HG03095 (cell line): ENCODE measurements around the gene MAP1LC3B2.

Experiments
- ATAC-seq: cut with Tn5 transposase; IDR thresholded peaks from one replicate; pipeline ENCODE4 v1.9.1; 2021; ENCODE audit warnings: moderate library complexity; ENCODE audit not compliant: unreplicated experiment

Gene MAP1LC3B2

DNA sequence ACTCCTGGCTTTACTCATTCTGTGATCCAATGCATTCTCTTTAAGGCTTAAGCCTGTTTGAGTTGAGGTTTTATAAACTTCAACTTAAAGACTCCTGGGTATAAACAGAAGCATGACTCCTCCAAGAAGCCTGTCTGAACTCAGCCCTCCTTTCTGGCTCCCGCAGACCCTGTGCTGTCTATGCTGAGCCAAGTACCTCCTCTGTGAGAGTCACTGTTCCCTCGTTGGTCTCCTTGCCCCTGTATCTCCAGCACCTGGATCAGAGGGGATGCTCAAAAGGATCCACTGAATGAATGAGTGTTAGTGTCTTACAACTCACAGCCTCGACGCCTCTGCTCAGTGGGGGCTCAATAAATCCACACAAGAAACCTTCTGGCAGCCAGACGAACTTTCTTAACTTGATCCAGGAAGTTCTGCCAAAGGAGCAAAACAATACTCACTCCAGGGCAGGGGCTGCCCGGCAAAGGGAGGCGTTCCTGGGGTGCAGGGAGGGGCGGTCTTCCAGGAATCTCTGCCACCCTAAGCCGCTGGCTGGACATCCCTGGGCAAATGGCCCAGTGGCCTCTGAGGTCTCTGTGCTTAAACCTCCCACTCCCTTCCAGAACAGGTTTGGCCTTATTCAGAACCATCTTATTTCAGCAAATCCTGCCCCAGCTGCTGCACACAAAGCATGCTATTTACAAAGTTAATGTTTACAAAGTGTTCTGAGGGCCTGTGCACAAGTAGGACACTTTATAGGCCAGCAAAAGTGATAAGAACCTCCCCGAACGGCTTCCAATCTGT lies 32.9 kb downstream of the MAP1LC3B2 start:
- no peak for ATAC-seq

DNA sequence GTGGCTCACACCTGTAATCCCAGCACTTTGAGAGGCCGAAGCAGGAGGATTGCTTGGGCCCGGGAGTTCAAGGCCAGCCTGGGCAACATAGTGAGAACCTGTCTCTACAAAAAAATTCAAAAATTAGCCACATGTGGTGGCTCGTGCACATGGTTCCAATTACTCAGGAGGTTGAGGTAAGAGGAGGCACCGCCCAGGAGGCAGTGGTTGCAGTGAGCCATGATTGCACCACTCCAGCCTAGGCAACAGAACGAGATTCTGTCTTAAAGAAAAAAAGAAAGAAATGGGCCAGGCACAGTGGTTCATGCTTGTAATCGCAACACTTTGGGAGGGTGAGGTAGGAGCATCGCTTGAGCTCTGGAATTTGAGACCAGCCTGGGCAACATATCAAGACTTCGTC lies 33.5 kb downstream of the MAP1LC3B2 start:
- ATAC-seq = no peak

DNA sequence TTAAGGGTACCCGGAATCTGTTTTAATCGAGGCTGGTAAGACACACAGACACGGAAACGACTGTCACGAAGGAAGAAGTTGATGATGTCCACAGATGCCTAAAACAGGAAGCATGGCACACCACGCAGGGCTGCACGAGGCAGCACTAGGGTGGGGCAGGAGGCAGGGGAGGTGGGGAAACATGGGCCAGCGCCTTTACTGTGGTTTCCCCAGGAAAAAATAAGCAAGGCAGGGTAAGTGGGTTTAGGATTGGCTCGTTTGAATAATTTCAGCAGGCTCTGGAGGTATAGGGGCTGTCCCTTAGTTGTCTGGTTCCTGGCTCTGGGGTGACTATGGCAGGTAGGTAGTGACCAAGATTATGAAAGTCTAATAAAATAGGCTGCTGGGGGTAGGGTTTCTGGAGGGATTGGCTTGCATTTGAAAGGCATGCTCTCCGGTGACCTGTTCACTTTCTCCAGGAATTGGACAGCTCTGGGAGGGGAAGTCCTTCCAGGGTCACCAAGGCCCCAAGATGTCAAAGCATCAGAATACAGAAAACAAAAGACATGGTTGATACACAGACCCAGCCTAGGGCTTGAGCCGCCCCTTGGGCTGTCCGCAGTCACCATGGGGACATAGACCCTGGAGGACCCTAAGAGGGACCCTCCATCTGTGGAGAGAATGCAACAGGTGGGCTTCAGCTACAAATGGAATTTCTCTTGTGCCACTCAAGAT lies 35.3 kb downstream of the MAP1LC3B2 start:
- ATAC-seq = no peak

DNA sequence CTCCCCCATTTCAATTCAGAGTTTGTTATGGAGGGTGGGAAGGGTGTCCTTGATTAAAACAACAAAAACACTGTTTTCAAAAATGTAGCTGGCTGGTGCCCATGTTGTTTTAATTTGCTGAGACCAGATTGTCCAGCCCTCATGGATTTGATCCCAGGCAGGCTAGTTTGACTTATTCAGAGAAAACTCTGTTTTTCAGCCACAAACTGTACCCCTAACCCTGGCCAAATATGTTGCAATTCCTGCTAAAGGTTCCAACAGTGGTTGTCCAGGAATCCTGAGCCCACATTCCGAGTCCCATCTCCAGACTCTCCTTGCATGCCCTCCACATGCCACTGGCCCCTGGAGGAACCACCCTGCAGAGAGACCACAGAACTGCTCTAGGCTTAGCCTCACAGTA lies 36.0 kb downstream of the MAP1LC3B2 start:
- no peak for ATAC-seq

DNA sequence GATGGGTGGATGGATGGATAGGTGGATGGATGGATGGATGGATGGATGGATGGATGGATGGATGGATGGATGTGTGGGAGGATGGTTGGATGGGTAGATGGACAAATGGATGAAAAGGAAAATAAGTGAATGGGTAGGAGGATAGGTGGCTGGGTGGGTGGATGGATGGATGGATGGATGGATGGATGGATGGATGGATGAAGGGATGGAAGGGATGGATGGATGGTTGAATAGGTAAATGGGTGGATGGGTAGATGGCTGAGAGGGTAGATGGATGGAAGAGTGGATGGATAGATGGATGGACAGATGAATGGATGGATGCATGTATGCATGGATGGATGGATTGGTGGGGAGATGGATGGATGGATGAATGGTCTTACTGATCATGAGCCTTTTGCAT lies 36.5 kb downstream of the MAP1LC3B2 start:
- ATAC-seq = no peak

DNA sequence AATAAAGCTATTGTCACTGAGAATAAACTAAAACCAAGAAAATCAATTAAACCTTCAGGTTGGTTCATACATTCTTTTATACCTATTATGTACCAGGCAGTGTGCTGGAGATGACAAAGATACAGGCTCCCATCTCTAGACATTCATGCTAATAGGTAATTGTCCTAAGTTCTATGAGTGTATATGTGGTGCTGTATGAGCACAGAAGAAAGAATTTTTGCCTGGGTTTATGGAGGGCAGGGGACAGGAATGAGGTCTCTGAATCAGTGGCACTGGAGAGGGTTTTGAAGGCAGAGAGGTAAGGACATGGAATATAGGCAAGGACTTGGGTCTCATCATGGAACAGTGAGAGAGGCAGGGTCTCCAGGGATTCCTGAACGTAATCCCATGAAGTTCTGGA lies 38.7 kb downstream of the MAP1LC3B2 start:
- no peak for ATAC-seq

DNA sequence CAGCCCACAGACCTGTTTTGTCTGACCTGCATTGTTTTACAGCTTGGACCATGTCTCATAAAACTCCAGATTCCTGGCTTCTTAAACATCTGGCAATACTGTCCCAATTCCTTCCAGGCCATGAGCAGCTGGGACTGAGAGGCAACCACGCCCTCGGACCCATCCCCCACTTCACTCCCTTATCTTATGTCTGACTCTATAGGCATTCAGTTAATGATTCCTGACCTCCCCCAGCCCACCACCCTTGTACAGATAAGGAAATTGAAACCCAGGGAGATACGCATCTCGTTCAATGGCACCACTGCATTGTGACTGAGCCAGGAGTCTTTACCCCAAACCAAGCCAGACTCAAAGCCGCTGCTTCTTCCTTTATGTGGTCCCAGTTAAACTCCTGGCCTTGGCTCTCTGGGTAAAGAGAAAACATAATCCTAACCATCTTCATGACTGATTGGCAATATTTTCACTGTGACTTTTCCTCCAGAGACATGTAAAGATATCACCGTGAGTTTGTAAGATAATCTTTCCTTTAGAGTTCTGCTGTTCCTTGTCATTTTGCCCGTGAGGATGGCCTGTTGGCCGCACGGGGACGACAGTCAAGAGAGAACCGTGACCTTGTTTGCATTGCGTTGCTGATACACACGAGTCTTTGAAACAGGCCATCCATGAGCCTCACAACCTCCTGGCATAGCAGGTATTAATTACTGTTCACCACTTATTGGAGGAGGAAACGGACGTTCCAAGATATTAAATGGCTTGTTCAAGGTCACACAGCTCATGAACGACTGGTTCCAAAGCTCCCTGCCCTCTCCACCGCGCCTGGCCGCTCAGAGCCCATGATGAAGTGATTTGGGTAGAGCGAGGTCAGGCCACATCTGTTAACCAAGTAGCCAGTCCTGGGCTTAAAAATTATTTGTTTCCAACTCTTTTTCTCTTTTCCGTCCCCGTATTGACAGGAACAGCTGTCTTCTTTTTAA lies 39.4 kb downstream of the MAP1LC3B2 start:
- ATAC-seq = no peak

DNA sequence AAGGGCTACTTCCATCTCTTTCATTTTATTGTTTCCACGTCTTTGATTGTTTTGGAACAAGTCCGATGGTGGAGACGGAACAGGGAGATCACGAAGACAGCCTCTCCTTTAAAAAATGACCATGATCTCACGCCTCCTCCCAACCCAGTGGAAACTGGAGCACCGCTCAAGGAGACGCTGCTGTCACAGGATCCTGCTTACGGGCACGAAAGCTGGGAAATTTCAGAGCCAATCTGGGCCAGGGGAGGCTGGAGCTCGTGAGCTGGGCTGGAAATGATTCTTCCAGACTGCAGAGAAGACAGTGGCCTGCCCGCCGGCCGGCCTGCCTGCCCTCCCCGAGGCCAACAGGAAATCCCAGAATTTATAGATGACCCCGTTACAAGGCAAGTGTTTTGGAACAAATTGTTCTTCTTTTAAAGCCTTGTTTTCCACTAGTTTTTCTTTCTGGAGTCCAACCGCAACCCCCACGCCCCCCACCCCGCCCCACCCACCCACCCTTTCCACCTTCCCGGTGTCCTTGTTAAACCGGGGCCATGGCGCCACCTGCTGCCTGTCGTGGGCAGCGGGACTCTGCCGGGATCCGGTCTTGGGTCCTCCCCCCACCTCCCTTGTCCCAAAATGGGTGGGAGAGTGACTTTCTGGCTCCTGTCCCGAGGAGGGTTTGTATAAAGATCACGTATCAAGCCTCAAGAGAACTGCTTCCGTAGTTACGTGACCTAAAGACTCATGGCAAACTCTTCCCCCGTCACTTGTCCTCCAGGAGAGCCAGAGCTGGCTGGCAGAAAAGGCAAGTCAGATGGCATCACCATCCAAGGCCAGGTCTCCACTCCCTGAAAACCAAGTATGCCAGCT lies 40.3 kb downstream of the MAP1LC3B2 start:
- no peak for ATAC-seq

DNA sequence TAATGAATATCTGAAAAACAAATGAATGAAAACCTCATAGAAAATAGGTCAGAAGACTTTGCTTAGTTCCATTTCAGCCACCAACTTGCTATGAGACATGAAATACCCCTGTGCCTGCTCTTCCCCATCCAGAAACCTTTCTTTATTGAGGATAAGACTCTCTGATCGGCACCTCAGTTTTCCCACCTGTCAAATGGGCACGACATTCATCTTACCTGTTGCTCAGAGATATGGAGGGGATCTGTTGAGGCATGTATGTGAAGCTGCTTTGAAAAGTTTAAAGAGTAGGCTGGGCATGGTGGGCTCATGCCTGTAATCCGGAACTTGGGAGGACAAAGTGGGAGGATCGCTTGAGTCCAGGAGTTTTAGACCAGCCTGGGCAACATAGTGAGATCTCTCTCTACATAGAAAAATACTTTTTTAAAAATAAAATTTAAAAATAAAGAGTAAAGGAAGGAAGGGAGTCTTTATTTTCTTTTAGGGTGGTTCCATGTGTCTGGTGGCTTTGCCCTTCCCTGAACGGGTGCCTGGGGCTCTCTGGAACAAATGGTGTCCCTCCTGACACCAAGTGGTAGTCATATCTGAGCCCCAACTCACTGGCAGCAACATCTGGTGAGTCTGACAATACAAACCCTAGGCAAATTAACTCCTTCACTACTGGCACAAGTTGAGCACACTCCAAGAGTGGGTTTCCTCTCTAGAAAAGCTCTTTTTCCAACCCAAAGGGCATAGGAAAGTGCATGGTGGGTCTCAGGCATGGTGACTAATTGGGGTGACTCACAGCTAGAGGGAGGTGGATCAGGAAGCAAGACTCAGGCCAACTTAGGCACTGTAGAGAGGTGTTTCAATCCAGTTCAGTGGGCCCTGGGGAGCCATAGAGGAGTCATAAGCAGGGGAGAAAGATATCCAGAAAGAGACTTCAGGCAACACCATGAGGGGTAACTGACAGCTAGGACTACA lies 42.1 kb downstream of the MAP1LC3B2 start:
- ATAC-seq = no peak

DNA sequence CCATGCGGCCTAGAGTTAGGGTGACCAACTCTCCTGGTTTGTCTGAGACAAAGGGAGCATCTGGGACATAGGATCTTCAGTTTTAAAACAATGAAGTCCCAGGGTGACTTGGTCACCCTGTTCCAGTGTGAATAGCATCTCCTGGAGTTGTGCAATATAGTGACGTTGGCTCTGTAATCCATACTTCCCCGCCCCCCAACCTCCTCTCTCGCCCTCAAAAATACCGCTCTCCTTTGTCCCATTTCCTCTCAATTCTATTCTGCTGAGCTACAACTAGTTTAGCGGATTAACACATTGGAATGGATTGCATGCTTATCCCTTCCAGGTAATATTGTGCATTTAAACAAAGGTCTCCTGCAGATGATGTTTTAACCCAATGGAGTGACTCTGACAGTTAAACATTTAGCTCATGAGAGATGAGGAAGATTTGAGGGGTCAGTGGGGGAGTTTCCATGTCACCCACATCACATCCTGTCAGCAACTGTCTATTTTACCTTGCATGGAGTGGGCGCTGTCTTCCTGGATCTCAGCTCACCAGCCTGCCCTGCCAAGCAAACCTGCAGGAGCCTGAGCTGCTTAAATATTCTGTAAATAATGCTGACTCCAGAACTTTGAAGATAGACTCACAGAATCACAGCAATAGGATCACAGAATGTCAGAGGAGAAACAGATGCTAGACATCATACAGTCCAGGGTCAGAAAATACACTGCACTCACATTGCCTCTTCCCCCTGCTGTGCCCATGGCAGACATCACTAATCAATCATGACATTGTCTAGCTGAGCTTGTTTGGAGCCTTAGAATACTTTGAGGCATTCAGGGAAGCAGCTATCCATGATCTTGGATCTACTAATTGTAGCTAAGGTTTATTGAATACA lies 43.0 kb downstream of the MAP1LC3B2 start:
- no peak for ATAC-seq

DNA sequence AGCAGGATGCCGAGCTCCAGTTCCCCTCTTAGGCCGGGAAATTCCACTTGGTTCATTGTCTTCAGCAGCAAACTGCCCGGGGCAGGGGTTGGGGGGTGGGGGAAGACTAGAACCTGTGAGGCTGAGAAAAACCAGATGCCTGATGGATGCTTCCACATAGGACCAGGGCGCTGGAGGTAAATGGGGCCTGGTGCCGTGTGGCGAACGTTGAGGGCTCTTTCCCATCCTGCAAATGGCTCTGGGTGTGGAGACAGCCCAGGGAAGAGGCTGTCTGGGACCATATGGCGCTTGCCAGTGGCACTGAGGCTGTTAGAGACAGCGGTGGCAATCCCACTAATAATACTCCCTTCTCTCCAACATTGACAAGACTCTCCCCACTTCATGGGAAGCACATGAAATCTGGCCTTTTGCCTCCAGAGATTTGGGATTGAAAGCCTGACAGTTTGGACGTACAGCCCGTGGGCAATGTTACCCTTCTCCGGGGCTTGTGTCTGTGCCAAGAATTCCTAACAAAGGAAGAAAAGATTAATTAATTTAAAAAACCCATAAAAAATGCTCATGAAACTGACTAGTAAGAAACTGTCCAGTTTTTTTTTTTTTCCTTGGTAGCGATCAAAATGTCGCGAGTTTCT lies 44.5 kb downstream of the MAP1LC3B2 start:
- ATAC-seq = no peak

DNA sequence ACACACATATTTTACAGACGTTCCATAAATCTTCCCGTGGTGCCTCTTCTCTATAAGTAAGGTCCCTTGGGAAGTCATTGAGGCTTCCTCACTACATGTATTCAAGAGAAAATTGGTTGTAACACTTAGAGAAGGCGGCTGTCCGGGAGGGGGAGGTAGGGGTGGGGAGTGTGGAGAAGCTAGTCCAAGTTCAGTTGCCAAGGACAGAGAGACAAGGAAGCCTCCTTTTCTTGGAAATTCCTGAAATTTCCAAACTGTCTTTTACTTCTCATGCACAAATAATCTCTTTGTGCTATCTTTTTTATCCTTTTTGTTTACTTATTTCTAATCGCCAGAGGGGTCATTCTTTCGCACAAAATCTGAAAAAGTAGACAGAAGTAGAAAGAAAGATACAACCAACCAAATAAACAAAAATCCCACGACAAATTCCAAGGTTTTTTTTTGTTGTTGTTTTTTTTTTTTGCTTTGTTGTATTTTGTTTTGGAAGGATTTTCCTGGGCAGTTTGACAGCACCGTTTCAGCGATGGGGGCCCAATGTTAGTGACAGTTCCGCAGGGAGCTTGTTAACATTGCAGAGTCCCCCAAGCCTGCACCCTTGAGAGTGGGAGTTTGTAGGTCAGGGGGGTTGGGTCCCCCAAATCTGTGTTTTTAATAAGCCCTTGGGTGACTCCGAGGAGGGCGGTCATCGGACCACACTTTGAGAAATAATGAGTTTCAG lies 45.2 kb downstream of the MAP1LC3B2 start:
- ATAC-seq = no peak

DNA sequence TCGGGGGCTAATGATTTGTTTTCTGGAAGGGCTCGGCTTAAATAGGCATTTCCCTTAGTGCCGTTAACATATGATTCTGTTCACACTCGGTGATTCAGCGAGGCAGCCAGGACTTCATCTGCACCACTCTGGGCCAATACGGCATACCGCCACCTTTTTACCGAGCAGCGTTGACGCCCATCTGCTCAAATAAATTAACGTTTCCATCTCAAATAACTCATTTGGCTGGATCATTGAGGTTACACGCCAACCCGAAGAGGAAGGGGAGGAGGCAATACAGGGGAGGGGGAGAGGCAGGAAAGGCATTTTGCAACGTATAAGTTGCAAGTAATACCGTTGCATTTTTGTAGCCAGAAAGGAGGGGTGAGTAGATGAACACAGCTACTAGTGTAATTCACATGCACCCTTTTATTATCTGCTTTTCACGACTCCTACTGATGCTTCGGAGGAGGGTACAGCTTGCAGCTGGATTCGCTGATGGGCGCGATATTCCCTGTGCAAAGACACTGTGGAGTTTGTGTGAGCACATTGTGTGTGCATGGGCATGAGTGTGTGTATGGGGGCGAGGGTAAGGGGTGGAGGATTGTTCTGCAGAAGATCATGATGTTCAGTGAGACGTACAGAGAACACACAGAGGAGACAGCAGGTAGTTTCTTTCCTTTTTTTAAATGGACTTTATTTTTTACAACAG lies 45.9 kb downstream of the MAP1LC3B2 start:
- ATAC-seq = no peak

DNA sequence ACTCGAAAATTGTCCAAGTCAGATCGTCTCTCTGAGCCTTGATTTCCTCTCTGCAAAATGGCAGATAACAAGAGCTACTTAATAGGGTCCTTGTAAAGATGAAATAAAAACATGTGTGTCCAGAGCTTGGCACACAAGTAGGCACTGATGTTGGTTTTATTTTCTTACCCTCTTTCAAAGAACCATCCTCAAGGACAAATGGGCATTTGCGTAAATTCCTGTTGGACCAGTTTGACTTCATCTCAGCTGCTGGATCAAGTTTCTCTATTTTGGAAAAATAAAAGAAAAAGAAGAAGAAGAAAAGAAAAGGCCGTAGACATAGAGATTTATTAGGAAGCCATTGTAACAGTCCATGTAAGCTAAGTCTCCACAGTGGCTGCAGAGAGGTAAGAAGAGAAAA lies 47.2 kb downstream of the MAP1LC3B2 start:
- ATAC-seq = no peak

DNA sequence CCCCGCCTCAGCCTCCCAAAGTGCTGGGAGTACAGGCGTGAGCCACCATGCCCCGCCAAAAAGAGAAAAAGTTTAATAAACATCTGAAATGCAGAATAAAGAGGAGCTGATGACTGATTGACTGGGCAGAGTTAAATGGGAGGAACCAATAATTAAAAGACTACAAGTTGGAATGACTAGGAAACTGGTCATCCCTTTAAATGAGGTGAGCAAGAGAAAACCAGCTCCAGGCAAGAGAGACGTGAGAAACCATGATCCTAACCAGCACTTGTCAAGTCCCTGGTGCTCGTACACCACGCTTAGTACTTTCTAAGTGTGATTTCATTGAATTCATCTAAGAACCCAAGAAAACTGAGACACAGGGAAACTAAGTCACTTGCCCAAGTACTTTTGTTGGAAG lies 47.9 kb downstream of the MAP1LC3B2 start:
- ATAC-seq = no peak

DNA sequence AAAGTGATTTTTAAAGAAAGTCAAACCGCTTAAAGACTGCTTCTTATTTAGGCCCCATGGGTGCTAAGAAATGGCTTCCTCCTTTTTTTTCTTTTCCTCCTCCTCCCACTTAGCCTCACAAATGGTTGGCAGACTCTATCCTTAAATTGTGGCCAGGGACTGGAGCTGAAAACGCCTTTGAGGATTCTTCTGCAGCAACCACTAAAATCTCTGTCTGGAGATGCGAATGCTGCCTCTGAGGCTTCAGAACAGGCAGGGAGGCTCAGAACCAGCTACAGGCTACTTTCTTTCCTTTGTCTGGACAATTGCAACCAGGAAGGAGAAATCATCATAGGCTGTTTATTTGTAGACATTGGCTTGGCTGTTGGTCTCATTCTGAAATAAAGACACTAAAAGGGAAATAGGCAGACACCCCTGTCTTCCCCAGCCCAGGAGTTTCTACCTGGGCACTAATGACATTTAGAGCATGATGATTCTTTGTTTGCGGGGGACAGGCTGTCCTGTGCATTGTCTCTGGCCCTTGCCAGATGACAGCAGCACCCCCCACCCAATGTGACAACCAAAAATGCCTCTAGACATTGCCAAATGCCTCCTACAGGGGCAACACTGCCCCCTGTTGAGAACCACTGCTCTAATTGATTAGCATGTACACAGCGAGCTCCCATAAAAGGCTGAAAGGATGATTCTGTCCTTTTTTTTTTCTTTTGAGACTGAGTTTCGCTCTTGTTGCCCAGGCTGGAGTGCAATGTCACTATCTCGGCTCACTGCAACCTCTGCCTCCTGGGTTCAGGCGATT lies 50.3 kb downstream of the MAP1LC3B2 start:
- ATAC-seq = no peak
